Right atrium auricular region (tissue), 2 donors: ENCODE data around the gene ANKFN1. TPM values are rescaled to one million over a fixed set of nuclear protein-coding genes. Genes with fewer than 3 reads are reported as not detected.

ENCODE experiments used
- DNase-seq: peaks from one replicate; pipeline ENCODE4 v3.0.0-alpha.2; 2019; ENCODE audit warnings: low spot score
- H3K27ac ChIP-seq, 2 donors: fragments of 200-600 bp; sonication (generic); 1 replicate in 1 of 2; 2 replicates in 1 of 2; pipeline ENCODE4 v1.5.1; 2016 to 2019
- H3K27me3 ChIP-seq, 2 donors: fragments of 200-600 bp; sonication (generic); one replicate each; pipeline versions ENCODE4 v1.5.1 to v1.6.0; 2017 to 2019
- H3K36me3 ChIP-seq: fragments of 200-600 bp; sonication (generic); one replicate; pipeline ENCODE4 v1.5.1; 2016
- H3K4me1 ChIP-seq, 2 donors: fragments of 200-600 bp; sonication (generic); one replicate each; pipeline versions ENCODE4 v1.5.1 to v1.6.0; 2017 to 2019
- H3K4me3 ChIP-seq, 2 donors: fragments of 200-600 bp; sonication (generic); 1 replicate in 1 of 2; 2 replicates in 1 of 2; pipeline ENCODE4 v1.5.1; 2017 to 2019; ENCODE audit warnings: mild to moderate bottlenecking in 1 of 2, moderate library complexity in 1 of 2
- H3K9me3 ChIP-seq, 2 donors: fragments of 200-600 bp; sonication (generic); one replicate each; pipeline ENCODE4 v1.5.1; 2019
- total RNA-seq, 2 donors: library from RNA; depleted of rRNA; stranded (reverse); fragments of >200 nt; gene quantifications; one replicate each; pipeline ENCODE4 v1.1.0, GENCODE V29; 2016
- TF ChIP-seq, protein P1 (sequence below), 2 donors: fragments of 200-600 bp; sonication (generic); IDR thresholded peaks; one replicate each; pipeline ENCODE4 v1.5.1; 2019; ENCODE audit warnings: antibody characterized with exemption in 2 of 2

ANKFN1 gene
- total RNA-seq, 2 donors from 2014 or later = 0.67 TPM; not detected in 1

DNA sequence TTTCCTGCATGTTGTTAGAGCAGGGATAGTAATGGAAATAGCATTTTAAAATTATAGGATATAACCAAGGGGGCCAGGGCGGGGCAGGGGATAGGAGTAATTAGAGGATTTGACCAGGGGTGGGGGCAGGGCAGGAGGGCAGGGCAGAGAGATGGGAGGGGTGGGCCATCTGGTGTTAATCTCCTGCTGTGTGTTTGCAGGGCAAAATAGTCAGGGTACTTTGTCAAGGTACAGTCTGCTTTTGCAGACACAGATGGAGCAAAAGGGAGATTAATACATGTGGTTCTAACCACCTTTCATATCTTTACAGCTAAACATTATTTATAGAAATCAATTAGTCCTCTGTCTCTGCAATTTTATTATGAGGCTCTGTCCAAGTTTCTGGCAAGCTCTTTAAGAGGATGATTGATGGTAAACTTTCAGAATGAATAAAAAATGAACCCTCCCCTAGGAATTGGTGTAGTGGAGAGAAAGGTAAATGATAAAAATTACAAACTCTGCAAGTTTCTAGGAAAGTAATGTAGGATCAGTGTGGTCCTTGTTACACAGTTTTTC is 6.6 kb downstream of the ANKFN1 start:
- no peaks in the 10 kb centered on the region for H3K4me1 ChIP-seq
- TF ChIP-seq, protein P1, sequence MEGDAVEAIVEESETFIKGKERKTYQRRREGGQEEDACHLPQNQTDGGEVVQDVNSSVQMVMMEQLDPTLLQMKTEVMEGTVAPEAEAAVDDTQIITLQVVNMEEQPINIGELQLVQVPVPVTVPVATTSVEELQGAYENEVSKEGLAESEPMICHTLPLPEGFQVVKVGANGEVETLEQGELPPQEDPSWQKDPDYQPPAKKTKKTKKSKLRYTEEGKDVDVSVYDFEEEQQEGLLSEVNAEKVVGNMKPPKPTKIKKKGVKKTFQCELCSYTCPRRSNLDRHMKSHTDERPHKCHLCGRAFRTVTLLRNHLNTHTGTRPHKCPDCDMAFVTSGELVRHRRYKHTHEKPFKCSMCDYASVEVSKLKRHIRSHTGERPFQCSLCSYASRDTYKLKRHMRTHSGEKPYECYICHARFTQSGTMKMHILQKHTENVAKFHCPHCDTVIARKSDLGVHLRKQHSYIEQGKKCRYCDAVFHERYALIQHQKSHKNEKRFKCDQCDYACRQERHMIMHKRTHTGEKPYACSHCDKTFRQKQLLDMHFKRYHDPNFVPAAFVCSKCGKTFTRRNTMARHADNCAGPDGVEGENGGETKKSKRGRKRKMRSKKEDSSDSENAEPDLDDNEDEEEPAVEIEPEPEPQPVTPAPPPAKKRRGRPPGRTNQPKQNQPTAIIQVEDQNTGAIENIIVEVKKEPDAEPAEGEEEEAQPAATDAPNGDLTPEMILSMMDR (IDR thresholded peaks at IDR 0.05) = no peak
- H3K4me3 ChIP-seq = no peak overlapping the region
- no peaks in the 10 kb centered on the region for H3K36me3 ChIP-seq
- H3K27ac ChIP-seq = no peak overlapping the region
- no peaks in the 10 kb centered on the region for H3K9me3 ChIP-seq
- no peak for DNase-seq
- H3K27me3 ChIP-seq = no peaks in the 10 kb centered on the region

DNA sequence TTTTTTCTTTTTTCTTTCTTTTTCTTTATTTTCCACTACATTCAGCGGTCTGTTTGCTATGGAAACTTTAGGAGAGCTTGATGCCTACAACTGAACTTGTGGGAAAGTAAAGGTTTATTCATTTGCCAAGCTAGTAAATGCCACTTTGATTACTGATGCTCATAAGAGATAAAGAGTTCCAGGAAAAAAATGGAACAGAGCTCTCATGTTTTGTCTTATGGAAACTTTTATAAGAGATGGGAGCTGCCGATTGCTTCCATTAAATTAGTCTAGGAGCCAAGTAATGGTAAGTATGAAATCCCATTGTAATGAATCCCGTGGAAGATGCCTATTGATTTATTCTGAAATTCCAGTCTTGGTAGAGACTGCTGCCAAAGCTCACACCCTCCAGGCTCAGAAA is 7.1 kb downstream of the ANKFN1 start:
- Histone ChIP-seq H3K4me3 (no peak overlapping the region), H3K27me3 (no peaks in the 10 kb centered on the region), H3K27ac (no peak overlapping the region), H3K36me3 (no peaks in the 10 kb centered on the region), H3K4me1 (no peaks in the 10 kb centered on the region), H3K9me3 (no peaks in the 10 kb centered on the region)
- DNase-seq = no peak
- TF ChIP-seq, protein P1 (IDR thresholded peaks at IDR 0.05) = no peak

DNA sequence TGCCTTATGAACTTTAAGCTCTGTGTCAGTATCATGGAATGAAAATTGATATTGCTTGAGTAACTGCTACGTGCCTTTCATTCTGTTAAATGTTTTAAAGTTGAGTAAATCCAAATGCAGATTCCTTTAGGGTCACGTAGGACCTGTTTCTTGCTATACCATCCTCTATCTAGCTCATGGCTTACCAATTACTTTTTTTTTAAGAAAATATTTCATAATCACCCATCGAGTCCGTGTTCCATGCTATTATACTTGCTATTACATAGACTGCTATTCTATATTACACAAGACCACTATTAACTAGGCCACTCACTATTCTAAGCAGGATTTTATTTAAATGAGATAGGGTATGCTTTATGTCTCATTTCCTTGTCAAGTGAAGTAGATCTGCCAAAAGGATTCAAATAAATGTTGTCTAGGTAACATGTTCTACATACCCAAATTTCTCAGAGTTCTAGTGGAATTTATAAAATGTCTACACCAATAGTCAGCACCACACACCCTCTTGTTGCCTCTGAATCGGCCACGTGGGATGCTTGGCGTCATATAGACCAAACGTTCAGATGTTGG is 11.9 kb downstream of the ANKFN1 start:
- Histone ChIP-seq H3K27me3 (no peaks in the 10 kb centered on the region), H3K4me1 (no peaks in the 10 kb centered on the region), H3K27ac (no peak overlapping the region), H3K9me3 (no peaks in the 10 kb centered on the region), H3K36me3 (no peaks in the 10 kb centered on the region), H3K4me3 (no peak overlapping the region)
- TF ChIP-seq, protein P1 (IDR thresholded peaks at IDR 0.05) = no peak
- no peak for DNase-seq

- Histone ChIP-seq H3K27ac (no peak overlapping the region), H3K9me3 (no peaks in the 10 kb centered on the region), H3K4me3 (no peak overlapping the region), H3K4me1 (no peaks in the 10 kb centered on the region), H3K27me3 (no peaks in the 10 kb centered on the region), H3K36me3 (no peaks in the 10 kb centered on the region)
- TF ChIP-seq, protein P1 (IDR thresholded peaks at IDR 0.05) = no peak
- DNase-seq = no peak
Measured at GRCh38 chr17:56167491-56167890, 14.2 kb downstream of the ANKFN1 start.

DNA sequence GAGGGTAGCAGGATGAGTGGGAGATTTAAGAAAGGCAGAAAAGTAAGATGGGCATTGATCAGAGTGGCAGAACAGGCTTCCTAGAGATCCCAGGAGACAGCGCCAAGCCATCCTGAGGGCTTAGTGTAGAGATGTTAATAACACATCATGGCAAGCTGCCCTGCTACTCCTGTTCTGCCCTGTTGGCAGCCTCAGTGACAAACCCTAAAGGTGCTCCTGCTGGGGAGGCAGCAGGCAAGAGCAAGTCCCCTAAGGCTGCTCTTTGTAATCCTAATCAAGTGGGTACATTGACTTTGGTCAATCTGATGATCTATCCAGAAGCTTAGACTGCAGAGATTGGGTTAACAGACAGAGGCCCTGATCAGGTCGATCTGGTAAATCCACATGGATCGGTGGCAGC is 16.3 kb downstream of the ANKFN1 start:
- Histone ChIP-seq H3K4me1 (peaks cover 0 to 7% of the 10 kb centered on the region in 2 donors), H3K4me3 (no peak overlapping the region), H3K27ac (no peak overlapping the region), H3K36me3 (no peaks in the 10 kb centered on the region), H3K9me3 (no peaks in the 10 kb centered on the region), H3K27me3 (no peaks in the 10 kb centered on the region)
- DNase-seq = no peak
- TF ChIP-seq, protein P1 (IDR thresholded peaks at IDR 0.05) = no peak
